Effector memory CD4-positive, alpha-beta T cell (primary cell): ENCODE data around the gene NDUFA7.
"Not testable (repeated sequence)": the region's sequence is repeated elsewhere in the genome, so short reads cannot be mapped to it uniquely, and the experiment has no call there.

Source experiments
- DNase-seq, 3 donors: peaks; one replicate each; pipeline ENCODE4 v3.0.0-alpha.2; 2020
- H3K27ac ChIP-seq: 2 replicates; pipeline ENCODE4 v1.7.0; 2013; ENCODE audit warnings: mild to moderate bottlenecking, low read length, moderate library complexity; ENCODE audit not compliant: insufficient read depth, poor library complexity, severe bottlenecking
- H3K27me3 ChIP-seq: replicated peaks from 2 replicates; pipeline ENCODE4 v1.7.0; 2013; ENCODE audit warnings: mild to moderate bottlenecking, low read length; ENCODE audit not compliant: insufficient read depth, control insufficient read depth, poor library complexity, severe bottlenecking
- H3K36me3 ChIP-seq: 2 replicates; pipeline ENCODE4 v1.7.0; 2013; ENCODE audit warnings: mild to moderate bottlenecking, low read length, moderate library complexity; ENCODE audit not compliant: control insufficient read depth, insufficient read depth
- H3K4me1 ChIP-seq: 2 replicates; pipeline ENCODE4 v1.7.0; 2013; ENCODE audit warnings: low read length, mild to moderate bottlenecking; ENCODE audit not compliant: control insufficient read depth, insufficient read depth, poor library complexity, severe bottlenecking
- H3K4me3 ChIP-seq: 2 replicates; pipeline ENCODE4 v1.7.0; 2013; ENCODE audit warnings: low read length, low read depth, mild to moderate bottlenecking; ENCODE audit not compliant: insufficient read depth, poor library complexity, severe bottlenecking
- H3K9me3 ChIP-seq: 2 replicates; pipeline ENCODE4 v1.7.0; 2013; ENCODE audit warnings: mild to moderate bottlenecking, low read length, moderate library complexity; ENCODE audit not compliant: control insufficient read depth

Gene NDUFA7

DNA sequence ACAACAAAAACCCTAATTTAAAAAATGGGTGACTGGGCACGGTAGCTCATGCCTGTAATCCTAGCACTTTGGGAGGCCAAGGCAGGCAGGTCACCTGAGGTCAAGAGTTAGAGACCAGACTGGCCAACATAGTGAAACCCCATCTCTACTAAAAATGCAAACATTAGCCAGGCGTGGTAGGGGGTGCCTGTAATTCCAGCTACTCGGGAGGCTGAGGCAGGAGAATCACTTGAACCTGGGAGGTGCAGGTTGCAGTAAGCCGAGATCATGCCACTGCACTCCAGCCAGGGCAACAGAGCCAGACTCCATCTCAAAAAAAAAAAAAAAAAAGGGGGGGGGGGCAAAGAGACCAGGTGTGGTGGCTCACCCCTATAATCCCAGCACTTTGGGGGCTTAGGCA, 56.9 kb downstream of the NDUFA7 start:
- H3K27me3 ChIP-seq, H3K27ac ChIP-seq, H3K9me3 ChIP-seq, DNase-seq, H3K4me3 ChIP-seq, H3K36me3 ChIP-seq, H3K4me1 ChIP-seq: not testable (repeated sequence)

DNA sequence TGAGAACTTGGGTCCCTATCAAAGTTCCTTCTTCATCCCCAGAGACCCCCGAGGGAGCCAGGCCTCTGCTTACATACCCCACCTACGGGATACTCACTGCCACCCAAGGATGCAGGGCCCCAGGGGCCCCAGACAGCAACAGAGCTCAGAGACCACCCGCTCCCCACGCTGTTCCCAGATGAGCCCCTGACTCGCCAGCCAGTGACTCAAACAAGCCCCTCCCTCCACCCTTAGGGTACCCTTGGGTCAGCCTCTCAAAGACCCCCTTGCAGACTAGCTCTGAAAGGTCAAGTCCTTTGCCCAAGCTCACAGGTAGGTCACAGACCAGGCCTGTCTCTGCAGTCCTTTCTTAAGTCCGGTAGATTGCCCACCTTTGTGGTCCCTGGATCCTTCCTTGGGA, 58.7 kb downstream of the NDUFA7 start:
- H3K36me3 ChIP-seq, result no peaks in the 10 kb centered on the region
- H3K4me1 ChIP-seq, result no peaks in the 10 kb centered on the region
- H3K4me3 ChIP-seq, result no peak overlapping the region
- no peak for DNase-seq
- H3K27me3 ChIP-seq, result no peaks in the 10 kb centered on the region
- H3K9me3 ChIP-seq, result no peaks in the 10 kb centered on the region
- no peak overlapping the region for H3K27ac ChIP-seq

GRCh38 chr19:8261881-8262280, 59.3 kb downstream of the NDUFA7 start:
- Histone ChIP-seq H3K4me1 (no peaks in the 10 kb centered on the region), H3K27ac (no peak overlapping the region), H3K36me3 (peaks cover 2% of the 10 kb centered on the region), H3K4me3 (no peak overlapping the region), H3K27me3 (no peaks in the 10 kb centered on the region), H3K9me3 (no peaks in the 10 kb centered on the region)
- DNase-seq, result no peak

DNA sequence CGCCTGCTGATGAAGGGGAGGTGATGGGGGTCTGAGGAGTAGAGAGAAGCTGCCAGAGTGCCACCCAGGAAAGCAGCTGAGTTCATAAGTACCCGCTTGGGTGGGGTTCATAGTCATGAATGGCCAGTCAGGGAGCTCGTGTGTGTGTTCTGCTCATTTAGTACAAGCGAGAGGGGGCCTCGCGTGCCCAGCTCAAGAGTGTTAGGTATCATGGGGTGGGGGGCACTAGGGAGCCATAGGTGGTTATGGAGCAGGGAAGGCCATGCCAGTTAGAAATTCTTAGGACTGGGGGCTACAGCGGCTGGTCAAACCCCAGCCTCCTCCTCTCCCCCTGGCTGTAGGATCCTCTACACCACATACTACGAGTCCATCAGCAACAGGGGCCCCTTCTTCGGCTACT, 59.8 kb downstream of the NDUFA7 start:
- Histone ChIP-seq H3K27ac (no peak overlapping the region), H3K36me3 (peaks cover 6% of the 10 kb centered on the region), H3K4me1 (no peaks in the 10 kb centered on the region), H3K4me3 (no peak overlapping the region), H3K27me3 (no peaks in the 10 kb centered on the region), H3K9me3 (no peaks in the 10 kb centered on the region)
- DNase-seq, result no peak
